ENCODE measurements around the gene JAKMIP3.

Gene JAKMIP3

DNA sequence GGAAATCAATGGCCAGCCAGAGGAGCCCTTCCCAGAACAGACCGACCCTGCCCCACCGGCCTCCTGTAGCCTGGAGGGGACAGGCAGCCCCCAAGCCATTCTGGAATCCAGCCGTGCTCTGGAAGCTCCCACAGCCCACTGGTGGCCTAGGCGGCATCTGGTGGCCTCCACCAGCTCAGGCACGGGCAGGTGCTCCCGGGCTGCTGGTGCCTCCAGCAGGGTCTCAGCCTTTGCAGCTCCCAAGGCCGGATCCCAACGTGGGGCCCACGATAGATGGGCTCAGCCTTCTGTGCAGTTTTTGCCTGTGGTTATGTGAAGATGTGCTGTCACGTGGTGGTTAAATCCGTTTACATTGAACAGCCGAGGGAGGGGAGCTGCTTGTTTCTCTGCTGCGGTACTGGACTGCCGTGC lies 44.4 kb downstream of the JAKMIP3 start:
- no peak for TF ChIP-seq SIN3A (IDR thresholded peaks at IDR 0.05; ENCODE audit: borderline replicate concordance, insufficient read depth, low read length)
- no peak for TF ChIP-seq FOXP2 (optimal IDR thresholded peaks at IDR 0.05; ENCODE audit: borderline replicate concordance, extremely low read depth, extremely low read length, insufficient read depth)
- TF ChIP-seq TAF1 (IDR thresholded peaks at IDR 0.05; ENCODE audit: borderline replicate concordance, insufficient read depth, low read length): no peak
- TF ChIP-seq POLR2AphosphoS5 (IDR thresholded peaks at IDR 0.05; ENCODE audit: low read depth, low read length): no peak
- TF ChIP-seq, protein P1, sequence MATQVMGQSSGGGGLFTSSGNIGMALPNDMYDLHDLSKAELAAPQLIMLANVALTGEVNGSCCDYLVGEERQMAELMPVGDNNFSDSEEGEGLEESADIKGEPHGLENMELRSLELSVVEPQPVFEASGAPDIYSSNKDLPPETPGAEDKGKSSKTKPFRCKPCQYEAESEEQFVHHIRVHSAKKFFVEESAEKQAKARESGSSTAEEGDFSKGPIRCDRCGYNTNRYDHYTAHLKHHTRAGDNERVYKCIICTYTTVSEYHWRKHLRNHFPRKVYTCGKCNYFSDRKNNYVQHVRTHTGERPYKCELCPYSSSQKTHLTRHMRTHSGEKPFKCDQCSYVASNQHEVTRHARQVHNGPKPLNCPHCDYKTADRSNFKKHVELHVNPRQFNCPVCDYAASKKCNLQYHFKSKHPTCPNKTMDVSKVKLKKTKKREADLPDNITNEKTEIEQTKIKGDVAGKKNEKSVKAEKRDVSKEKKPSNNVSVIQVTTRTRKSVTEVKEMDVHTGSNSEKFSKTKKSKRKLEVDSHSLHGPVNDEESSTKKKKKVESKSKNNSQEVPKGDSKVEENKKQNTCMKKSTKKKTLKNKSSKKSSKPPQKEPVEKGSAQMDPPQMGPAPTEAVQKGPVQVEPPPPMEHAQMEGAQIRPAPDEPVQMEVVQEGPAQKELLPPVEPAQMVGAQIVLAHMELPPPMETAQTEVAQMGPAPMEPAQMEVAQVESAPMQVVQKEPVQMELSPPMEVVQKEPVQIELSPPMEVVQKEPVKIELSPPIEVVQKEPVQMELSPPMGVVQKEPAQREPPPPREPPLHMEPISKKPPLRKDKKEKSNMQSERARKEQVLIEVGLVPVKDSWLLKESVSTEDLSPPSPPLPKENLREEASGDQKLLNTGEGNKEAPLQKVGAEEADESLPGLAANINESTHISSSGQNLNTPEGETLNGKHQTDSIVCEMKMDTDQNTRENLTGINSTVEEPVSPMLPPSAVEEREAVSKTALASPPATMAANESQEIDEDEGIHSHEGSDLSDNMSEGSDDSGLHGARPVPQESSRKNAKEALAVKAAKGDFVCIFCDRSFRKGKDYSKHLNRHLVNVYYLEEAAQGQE (IDR thresholded peaks at IDR 0.05; ENCODE audit: insufficient read depth in 1 of 2, low read depth in 2 of 2, low read length in 2 of 2): no peak

DNA sequence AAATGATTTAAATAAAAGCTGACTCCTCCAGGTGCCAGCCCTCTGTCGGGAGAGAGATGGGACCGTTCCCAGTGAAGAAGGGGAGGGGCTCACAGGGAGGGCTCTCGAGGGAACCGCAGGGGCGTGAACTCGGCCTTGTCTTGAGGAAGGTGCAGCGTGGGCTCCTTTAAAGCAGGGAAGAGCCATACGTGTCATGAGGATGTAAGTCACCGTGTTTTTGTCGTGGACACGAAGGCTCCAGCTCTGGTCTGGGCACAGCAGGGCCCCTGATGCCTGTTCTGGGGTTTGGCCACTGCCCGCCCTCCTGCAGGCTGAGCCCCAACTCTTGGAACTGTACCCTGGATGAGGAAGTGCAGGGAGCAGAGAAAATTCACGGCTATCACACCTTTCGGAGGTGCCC lies 45.0 kb downstream of the JAKMIP3 start:
- TF ChIP-seq, protein P1 (IDR thresholded peaks at IDR 0.05; ENCODE audit: insufficient read depth in 1 of 2, low read depth in 2 of 2, low read length in 2 of 2): no peak
- TF ChIP-seq POLR2AphosphoS5 (IDR thresholded peaks at IDR 0.05; ENCODE audit: low read depth, low read length) (no peak), SIN3A (IDR thresholded peaks at IDR 0.05; ENCODE audit: borderline replicate concordance, insufficient read depth, low read length) (no peak), TAF1 (IDR thresholded peaks at IDR 0.05; ENCODE audit: borderline replicate concordance, insufficient read depth, low read length) (no peak), FOXP2 (optimal IDR thresholded peaks at IDR 0.05; ENCODE audit: borderline replicate concordance, extremely low read depth, extremely low read length, insufficient read depth) (no peak)

DNA sequence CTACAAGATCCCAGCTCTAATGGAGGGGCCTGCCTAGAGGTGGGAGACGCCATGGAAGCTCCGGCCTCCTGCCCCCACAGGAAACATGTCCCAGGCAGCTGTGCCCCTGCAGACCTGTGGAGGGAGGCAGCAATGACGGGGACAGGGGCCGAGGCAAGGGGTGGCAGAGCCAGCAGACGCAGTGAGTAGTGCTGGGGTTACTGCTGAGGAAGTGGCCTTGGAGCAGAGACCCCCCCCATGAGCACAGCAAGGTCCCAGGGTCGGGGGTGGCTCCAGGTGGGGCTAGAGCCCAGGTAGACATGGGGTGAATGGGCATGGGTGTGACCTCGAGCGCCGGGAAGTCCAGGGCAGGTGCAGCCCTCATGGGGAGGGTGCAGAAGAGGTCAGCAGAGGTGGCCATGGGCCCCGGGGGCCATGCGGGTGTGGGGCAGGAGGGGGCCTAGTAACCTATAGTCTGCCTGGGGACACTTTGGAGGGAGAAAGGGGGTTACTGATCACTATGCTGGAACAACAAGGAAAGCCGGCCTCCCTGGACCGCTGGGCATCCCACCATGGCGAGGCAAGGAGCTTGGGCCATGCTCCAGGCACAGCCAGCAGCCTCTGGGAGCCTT lies 45.5 kb downstream of the JAKMIP3 start:
- TF ChIP-seq, protein P1 (IDR thresholded peaks at IDR 0.05; ENCODE audit: insufficient read depth in 1 of 2, low read depth in 2 of 2, low read length in 2 of 2): no peak
- TF ChIP-seq SIN3A (IDR thresholded peaks at IDR 0.05; ENCODE audit: borderline replicate concordance, insufficient read depth, low read length): no peak
- TF ChIP-seq TAF1 (IDR thresholded peaks at IDR 0.05; ENCODE audit: borderline replicate concordance, insufficient read depth, low read length): no peak
- no peak for TF ChIP-seq POLR2AphosphoS5 (IDR thresholded peaks at IDR 0.05; ENCODE audit: low read depth, low read length)
- no peak for TF ChIP-seq FOXP2 (optimal IDR thresholded peaks at IDR 0.05; ENCODE audit: borderline replicate concordance, extremely low read depth, extremely low read length, insufficient read depth)

DNA sequence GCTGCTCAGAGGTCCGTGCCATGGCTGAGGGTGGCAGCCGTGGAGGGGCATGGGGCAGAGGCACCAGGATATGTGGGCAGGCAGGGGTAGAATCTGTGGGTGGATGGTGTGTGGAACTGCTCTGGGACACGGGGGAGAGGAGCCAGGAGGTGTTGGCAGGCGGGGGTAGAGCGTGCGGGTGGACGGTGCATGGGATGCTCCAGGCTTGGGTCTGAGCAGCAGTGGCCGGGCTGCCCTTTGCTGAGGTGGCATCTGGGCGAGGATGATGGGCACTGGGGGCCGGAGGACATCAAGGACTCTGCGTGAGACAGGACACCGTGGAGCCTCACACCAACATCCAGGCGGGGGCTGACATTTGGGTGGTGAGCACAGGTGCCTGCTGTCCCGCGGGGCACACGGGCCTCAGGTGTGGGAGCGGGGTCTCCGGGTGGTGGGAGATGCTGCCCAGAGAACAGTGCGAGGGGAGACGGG lies 46.2 kb downstream of the JAKMIP3 start:
- TF ChIP-seq FOXP2 (optimal IDR thresholded peaks at IDR 0.05; ENCODE audit: borderline replicate concordance, extremely low read depth, extremely low read length, insufficient read depth): no peak
- no peak for TF ChIP-seq POLR2AphosphoS5 (IDR thresholded peaks at IDR 0.05; ENCODE audit: low read depth, low read length)
- TF ChIP-seq, protein P1 (IDR thresholded peaks at IDR 0.05; ENCODE audit: insufficient read depth in 1 of 2, low read depth in 2 of 2, low read length in 2 of 2): no peak
- no peak for TF ChIP-seq TAF1 (IDR thresholded peaks at IDR 0.05; ENCODE audit: borderline replicate concordance, insufficient read depth, low read length)
- no peak for TF ChIP-seq SIN3A (IDR thresholded peaks at IDR 0.05; ENCODE audit: borderline replicate concordance, insufficient read depth, low read length)
